GM21528 (cell line): ENCODE data around the gene LRRC52.

Experiments
- ATAC-seq: cut with Tn5 transposase; IDR thresholded peaks from one replicate; pipeline ENCODE4 v1.9.1; 2021; ENCODE audit warnings: mild to moderate bottlenecking, moderate library complexity; ENCODE audit not compliant: unreplicated experiment, low FRiP score

The LRRC52 gene

DNA sequence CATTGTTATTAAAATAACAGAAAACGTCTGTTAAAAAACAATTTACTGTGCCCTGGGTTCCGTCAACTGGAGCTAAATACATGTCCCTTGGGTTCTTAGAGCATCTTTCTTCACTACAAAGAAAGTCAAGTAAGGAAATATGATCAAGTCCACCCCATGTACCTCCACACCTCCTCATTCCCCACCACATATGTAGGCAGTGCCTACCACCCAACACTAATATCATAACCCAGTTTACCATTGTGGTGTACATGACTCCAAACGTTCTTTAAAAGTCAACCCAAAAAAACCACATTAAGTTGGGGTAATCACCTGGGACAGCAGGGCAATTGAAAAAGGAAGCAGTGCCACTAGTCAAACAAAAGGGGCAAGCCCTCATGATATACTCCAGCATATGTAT is 7.8 kb upstream of the LRRC52 start:
- ATAC-seq, result no peak

GRCh38 chr1:165537356-165538109 is 6.3 kb upstream of the LRRC52 start:
- ATAC-seq, result no peak

- ATAC-seq, result no peak
These were observed 4.5 kb upstream of the LRRC52 start for GRCh38 chr1:165539306-165539705.

GRCh38 chr1:165539908-165540307 is 3.9 kb upstream of the LRRC52 start:
- no peak for ATAC-seq

DNA sequence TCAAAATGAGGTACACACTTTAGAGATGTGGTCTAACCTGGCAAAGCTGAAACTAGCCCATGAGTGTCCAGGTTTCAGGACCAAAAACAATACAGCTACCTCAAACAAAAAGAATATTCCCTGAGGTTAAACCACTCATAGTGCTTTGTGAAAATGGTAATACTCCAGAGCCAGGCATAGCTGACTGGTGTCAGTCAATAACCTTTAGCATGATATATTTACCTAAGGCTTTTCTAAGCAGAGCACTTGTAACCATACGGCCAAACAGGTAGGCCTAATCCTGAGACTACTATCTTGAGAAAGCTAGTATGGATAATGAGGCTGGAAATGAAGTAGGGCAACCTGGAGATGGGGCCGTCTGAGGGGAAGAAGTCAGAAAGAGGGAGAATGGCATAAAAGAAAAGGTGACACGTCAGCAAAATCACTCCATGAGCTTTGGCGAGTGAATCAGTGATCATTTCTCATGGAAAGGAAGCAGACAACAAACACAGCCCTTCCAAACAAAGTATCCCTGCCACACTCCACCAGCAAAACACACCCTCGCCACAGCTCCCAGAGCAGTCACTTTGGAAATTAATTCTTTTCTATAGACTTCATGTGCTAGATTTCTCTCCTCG is 1.7 kb upstream of the LRRC52 start:
- no peak for ATAC-seq

GRCh38 chr1:165542647-165543046 is 1.2 kb upstream of the LRRC52 start:
- no peak for ATAC-seq

GRCh38 chr1:165544996-165545395 is 1.2 kb downstream of the LRRC52 start:
- ATAC-seq, result no peak

- ATAC-seq, result no peak
These were observed 2.2 kb downstream of the LRRC52 start for GRCh38 chr1:165545974-165546373.

GRCh38 chr1:165549973-165550372 is 6.2 kb downstream of the LRRC52 start:
- ATAC-seq, result no peak

DNA sequence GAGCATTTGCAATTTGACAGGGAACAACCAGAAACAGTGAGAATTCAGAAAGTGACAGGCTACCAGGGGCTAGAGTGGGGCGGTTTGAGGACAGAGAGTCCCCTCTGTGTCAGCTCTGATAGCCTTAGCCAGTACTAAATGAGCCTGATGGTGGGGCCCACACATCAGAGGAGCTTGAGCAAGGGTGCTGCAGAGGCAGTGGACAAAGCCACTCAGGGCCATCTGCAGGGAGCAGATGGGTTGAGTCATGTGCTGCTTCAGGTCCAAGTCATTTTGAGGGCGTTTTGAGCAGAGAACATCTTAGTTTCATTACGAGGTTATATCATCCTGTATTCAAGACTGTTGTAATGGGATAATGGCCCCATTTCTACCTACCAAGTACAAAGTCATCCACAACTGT is 7.7 kb downstream of the LRRC52 start:
- ATAC-seq, result no peak

GRCh38 chr1:165560883-165561656 is 17.3 kb downstream of the LRRC52 start:
- no peak for ATAC-seq

DNA sequence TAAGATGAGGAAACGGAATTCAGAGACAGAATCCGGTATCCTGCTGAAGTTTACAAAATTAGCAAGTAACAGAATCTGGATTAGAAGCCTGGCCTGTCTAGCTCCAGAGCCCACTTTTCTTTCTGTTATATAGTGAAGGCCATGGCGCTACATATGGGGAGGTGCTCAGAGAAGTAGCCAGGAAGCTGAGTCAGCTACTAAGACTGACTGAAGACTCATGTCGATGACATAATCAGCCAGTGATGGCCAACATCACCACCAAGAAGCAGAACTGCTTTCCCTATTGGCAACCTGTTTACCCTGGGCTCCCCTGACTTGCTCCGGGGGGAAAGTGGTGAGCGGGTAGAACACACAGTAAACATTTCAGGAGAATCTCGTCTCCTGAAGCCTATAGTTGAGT is 18.8 kb downstream of the LRRC52 start:
- ATAC-seq, result no peak

DNA sequence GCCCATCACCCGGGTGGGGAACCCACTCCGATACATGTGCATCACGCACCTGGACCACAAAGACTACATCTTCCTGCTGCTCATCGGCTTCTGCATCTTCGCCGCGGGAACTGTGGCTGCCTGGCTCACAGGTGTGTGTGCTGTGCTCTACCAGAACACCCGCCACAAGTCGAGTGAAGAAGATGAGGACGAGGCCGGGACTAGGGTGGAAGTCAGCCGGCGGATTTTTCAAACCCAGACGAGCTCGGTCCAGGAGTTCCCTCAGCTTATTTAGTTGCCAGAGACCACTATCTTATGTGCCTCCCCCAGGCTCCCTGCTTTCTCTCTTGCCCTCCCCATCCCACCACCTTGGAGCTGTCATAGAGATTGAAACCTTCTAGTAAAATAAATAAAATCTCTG is 19.8 kb downstream of the LRRC52 start:
- no peak for ATAC-seq

- no peak for ATAC-seq
These were observed 20.8 kb downstream of the LRRC52 start for GRCh38 chr1:165564561-165564960.

DNA sequence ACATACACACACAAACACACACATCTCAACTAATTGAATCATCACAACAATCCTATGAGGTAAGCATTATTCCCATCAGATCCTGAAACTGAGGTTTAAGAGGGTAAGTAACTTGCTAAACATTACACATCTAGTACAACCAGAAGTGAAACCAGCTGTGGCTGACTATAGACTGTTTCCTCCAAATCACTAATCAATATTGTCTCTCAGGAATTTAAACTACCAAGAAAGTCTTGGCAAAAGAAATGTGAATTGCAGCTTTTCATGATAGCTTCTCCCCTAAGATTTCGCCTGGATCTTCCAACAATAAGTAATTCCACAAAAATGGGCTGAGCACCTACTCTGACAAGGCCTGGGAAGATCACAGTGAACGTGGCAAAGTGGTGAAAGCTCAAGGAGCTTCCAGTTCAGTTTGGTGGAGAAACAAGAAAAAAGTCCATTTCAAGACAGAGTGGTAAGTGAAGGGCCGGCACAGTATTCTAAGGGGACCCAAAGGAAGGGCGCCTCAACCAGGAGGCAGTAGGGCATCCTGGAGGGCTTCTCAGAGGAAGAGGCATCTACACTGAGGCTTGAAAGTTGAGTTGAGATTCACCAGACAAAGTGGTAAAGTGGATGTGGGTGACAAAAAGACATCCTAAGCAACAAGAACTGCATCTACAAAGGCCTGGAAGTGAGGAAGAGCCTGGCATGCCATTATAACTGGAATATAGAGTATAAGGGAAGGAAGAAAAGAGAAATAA is 22.1 kb downstream of the LRRC52 start:
- ATAC-seq, result no peak

DNA sequence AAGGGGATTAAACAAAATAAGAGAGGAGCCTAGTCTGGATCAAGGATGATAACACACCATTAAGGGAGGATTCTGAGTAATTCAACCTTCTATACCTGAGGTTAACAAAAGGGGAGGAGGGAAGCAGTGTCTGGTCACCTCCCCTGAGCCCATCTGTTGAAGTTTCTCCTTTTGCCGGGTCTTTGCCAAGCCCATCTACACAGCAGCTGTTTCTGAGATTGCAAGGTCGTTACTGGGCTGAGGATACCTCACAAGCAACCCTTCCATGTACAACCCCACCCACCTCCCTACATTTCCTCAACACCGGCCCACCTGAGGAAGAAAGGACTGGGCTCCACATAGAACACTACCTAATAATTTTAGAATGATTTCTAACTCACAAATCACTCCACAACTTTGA is 26.3 kb downstream of the LRRC52 start:
- no peak for ATAC-seq

GRCh38 chr1:165573787-165574186 is 30.0 kb downstream of the LRRC52 start:
- ATAC-seq, result no peak

DNA sequence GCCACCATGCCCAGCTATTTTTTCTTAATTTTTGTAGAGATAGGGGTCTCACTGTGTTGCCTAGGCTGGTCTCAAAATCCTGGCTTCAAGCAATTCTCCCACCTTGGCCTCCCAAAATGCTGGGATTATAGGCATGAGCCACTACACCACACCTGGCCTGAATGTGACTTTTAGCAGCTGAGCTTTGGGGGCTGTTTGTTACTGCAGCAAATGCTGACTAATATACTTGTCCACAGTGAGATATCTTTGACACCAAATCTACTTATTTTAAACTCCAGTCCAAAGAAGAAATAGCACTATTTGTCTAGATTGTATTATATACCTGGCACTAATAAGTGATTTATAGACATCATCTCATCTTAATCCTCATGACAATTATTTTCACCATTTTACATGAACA is 30.5 kb downstream of the LRRC52 start:
- no peak for ATAC-seq

DNA sequence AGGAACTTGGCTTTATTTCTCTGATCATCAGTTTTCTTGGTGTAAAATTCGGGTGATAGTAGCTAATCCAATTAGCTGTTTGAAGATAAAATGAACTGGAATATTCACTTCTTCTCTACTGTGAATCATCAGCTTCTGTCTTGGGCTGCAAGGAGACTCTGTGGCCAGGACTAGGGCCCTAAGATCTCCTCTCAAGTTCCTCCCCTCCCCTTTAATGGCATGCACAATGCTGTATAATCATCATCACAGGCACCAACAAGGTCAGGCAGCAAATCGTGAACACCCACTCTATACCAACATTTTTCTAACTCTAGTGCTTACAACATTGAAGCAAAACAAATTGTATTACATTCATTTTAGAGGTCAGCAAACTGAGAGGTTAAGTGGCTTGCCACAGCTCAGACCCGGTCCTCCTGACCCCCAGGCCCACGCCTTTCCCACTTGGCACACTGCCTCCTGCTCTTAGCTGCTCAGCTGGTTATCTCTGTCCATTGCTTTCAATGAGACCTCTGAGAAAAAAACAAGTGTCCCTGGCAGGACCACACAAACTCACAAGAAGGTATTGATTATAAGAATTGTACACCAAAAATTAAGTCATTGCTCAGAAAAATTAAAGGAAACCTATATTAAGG is 31.8 kb downstream of the LRRC52 start:
- ATAC-seq, result no peak

DNA sequence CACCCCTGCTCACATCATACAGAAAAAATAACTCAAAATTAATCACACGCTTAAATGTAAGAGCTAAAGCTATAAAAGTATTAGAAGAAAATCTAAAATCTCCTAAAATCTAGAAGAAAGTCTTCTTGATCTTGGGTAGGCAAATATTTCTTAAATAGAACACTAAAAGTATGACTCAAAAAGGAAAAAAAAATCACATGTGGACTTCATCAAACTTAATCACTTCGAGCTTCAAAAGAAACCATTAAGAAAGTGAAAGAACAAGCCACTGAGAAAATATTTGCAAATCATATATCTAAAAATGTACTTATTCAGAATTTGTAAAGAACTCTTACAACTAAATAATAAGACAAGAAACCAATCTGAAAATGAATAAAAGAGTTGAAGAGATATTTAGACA is 32.7 kb downstream of the LRRC52 start:
- no peak for ATAC-seq
